Measurements from ENCODE around the gene PARP9.

GRCh38 chr3:122558605-122559004 lies 5.5 kb downstream of the PARP9 start:
- TF ChIP-seq CTCF (IDR thresholded peaks at IDR 0.05) (no peak), EZH2phosphoT487 (IDR thresholded peaks at IDR 0.05) (no peak), EZH2 (IDR thresholded peaks at IDR 0.05) (no peak)

Measured in neural progenitor cell (in vitro differentiated cells).